HG02840 (cell line): ENCODE data around the gene BHLHE23.
"Not testable (repeated sequence)": the region's sequence is repeated elsewhere in the genome, so short reads cannot be mapped to it uniquely, and the experiment has no call there.

Source experiments
- ATAC-seq: cut with Tn5 transposase; IDR thresholded peaks from one replicate; pipeline ENCODE4 v1.9.1; 2021; ENCODE audit warnings: mild to moderate bottlenecking, moderate library complexity, moderate number of reproducible peaks; ENCODE audit not compliant: unreplicated experiment, low FRiP score

The BHLHE23 gene

GRCh38 chr20:62962891-62963613 lies 43.7 kb downstream of the BHLHE23 start:
- no peak for ATAC-seq

- no peak for ATAC-seq
Measured at GRCh38 chr20:62962221-62962879, 44.4 kb downstream of the BHLHE23 start.

DNA sequence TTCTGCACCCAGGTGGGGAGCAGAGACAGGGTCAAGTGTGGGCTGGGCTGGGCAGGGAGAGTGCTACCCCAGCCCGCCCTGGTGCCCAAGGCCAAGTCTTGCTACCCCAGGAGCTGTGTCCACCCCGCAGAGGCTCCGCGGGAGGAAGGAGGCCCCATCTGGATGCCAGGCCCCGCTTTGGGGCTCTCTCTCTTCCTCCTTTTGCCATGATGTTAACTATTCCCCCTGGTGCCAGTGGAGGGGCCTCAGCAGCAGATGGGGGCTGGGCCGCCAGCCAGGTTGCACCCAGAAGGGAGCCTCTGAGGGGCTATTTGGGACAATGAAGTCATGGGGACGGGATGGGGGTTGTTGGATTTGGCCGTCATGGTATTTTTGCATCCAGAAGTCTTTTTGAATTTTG lies 45.0 kb downstream of the BHLHE23 start:
- ATAC-seq = no peak

- ATAC-seq = no peak
Measured at GRCh38 chr20:62961310-62961783, 45.4 kb downstream of the BHLHE23 start.

GRCh38 chr20:62960446-62961309 lies 46.1 kb downstream of the BHLHE23 start:
- not testable (repeated sequence) for ATAC-seq

DNA sequence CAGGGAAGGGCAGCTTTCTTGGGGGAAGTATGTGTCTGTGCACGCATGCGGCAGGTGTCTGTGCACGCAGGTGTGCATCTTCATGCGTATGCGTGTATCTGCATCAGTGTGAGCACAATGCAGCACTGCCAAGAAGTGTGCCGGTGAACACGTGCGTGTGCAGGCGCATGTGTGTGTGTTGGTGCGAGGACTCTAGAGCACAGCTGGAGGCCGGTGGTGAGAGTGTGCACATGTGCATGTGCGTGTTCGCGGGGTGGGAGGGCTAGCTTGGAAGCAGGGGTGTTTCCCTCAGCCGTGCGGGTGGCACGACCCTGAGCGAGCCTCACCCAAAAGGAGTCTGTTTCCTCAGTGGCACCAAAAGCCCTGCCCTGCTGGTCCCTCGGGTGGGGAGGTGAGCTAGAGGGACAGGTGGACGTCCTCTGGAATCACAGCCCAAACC lies 46.7 kb downstream of the BHLHE23 start:
- ATAC-seq = no peak

GRCh38 chr20:62959101-62959971 lies 47.4 kb downstream of the BHLHE23 start:
- no peak for ATAC-seq

DNA sequence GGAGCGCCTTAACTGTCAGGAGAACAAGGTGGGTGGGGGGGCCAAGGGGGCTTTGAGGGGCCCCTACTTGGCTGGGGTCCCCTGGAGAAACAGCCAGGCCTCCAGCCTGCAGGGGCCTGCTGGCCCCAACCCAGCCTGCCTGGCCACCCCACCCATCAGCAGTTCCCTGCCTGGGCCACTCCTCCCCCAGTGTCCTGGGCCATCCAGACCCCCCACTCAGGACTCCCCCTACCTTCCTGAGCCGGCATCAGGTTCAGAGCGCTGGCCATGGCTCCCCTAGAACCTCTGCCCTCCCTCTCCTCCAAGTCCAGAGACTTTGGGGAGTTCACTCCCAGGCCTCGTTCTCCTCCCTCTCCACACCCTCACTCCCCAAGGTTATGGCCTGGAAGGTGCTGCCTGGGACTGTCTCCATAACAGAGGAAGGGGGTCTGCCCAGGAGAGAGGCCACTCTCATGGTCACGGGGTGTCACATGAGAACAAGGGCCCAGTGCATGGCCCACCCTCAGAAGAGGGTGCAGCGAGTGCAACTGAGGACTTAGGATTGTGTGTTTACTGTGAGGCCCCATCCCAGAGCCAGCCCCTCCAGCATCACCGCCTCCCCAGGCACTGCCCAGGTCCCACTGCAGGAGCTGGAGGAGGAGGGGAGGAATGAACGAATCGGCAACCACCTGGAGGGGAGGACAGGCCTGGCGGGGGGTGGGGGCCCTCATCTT lies 48.2 kb downstream of the BHLHE23 start:
- no peak for ATAC-seq

- no peak for ATAC-seq
Measured at GRCh38 chr20:62957136-62958117, 49.3 kb downstream of the BHLHE23 start.

- ATAC-seq = no peak
Measured at GRCh38 chr20:62956387-62957135, 50.2 kb downstream of the BHLHE23 start.
